Measurements from ENCODE around the gene MVB12A. TPM values are rescaled to one million over a fixed set of nuclear protein-coding genes. Genes with fewer than 3 reads are reported as not detected.

The MVB12A gene
- total RNA-seq, 1 donor from 2014 or later, result 33.9 TPM

GRCh38 chr19:17470068-17470841, 50.4 kb downstream of the MVB12A start, which contains the start of gene SLC27A1:
SLC27A1 (plus strand) TSS chr19:17470524; CDS start chr19:17470541, 17 bp downstream.
- peak; percentile 98 to 99 for DNase-seq (ENCODE audit: low read depth in 2 of 2)

- no peak for DNase-seq (ENCODE audit: low read depth in 2 of 2)
These were observed 51.7 kb downstream of the MVB12A start for GRCh38 chr19:17471410-17472125.

DNA sequence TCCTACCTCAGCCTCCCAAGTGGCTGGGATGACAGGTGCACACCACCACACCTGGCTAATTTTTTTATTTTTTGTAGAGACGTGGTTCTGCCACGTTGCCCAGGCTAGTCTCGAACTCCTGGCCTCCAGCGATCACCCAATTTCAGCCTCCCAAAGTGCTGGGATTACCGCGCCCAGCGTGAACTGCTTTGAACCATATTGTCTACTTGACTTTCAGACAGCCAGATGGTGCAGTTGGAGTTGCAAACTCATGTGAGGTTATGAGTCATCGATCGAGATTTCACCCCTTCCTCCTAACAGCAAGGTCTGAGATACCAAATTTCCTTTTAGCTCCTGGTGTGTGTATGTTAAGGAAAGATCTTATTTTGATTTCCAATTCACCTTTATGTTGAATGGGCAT, 53.2 kb downstream of the MVB12A start:
- DNase-seq (ENCODE audit: low read depth in 2 of 2), result peak in 1 of 2 donors; percentile 83

Other genes starting within 250 kb of the MVB12A start
- gene USE1, start 204.7 kb upstream of the MVB12A start, total RNA-seq, result 10.7 and 12.9 TPM in 2 replicates
- gene OCEL1, start 193.8 kb upstream of the MVB12A start, total RNA-seq, result 2.6 and 4.0 TPM in 2 replicates
- 22.9 and 38.5 TPM in 2 replicates for gene NR2F6, start 174.1 kb upstream of the MVB12A start, total RNA-seq
- gene USHBP1, start 155.3 kb upstream of the MVB12A start, total RNA-seq, result 21.6 and 33.5 TPM in 2 replicates
- 61.3 and 73.2 TPM in 2 replicates for gene BABAM1, start 152.6 kb upstream of the MVB12A start, total RNA-seq
- 0.20 and 0.44 TPM in 2 replicates for gene ANKLE1, start 138.1 kb upstream of the MVB12A start, total RNA-seq
- 5.2 and 5.6 TPM in 2 replicates for gene ABHD8, start 116.6 kb upstream of the MVB12A start, total RNA-seq
- gene MRPL34, start 114.2 kb upstream of the MVB12A start, total RNA-seq, result 29.6 and 56.9 TPM in 2 replicates
- 16.6 and 20.0 TPM in 2 replicates for gene DDA1, start 110.5 kb upstream of the MVB12A start, total RNA-seq
- 1.5 and 3.0 TPM in 2 replicates for gene ANO8, start 85.2 kb upstream of the MVB12A start, total RNA-seq
- gene GTPBP3, start 82.5 kb upstream of the MVB12A start, total RNA-seq, result 5.0 and 6.3 TPM in 2 replicates
- gene PLVAP, start 42.7 kb upstream of the MVB12A start, total RNA-seq, result 0.99 and 5.2 TPM in 2 replicates
- not detected in 2 replicates for gene CCDC194, start 25.9 kb upstream of the MVB12A start, total RNA-seq
- gene BST2, start 14.4 kb upstream of the MVB12A start, total RNA-seq, result 3.6 and 10.5 TPM in 2 replicates
- gene TMEM221, start 28.6 kb downstream of the MVB12A start, total RNA-seq, result not detected in 2 replicates
- gene NXNL1, start 40.9 kb downstream of the MVB12A start, total RNA-seq, result not detected in 2 replicates
- gene SLC27A1, start 50.5 kb downstream of the MVB12A start, total RNA-seq, result 12.6 and 22.2 TPM in 2 replicates
- 46.4 and 67.5 TPM in 2 replicates for gene PGLS, start 91.6 kb downstream of the MVB12A start, total RNA-seq
- gene COLGALT1, start 135.6 kb downstream of the MVB12A start, total RNA-seq, result 44.0 and 49.7 TPM in 2 replicates

All from lung microvascular endothelial cell (primary cell).